GM12878 (cell line): ENCODE measurements around the gene FTO. TPM values are rescaled to one million over a fixed set of nuclear protein-coding genes. Genes with fewer than 3 reads are reported as not detected.

ENCODE experiments used
- ATAC-seq: fragments of 200-7000 bp; cut with Tn5 transposase; 3 replicates; pipeline ENCODE4 v1.9.1; 2020; ENCODE audit warnings: mild to moderate bottlenecking, moderate library complexity
- BruUV-seq: library from RNA; stranded (reverse); fragments of 400-500 nt; replicated peaks from 2 replicates; lab custom pipeline; 2021; lab: Mats Ljungman, UMichigan
- CTCF ChIA-PET: fragments of 300-600 bp; sonication (Branson Sonifier 250); formaldehyde crosslinking; extraction: SDS; loops from one replicate; lab custom pipeline; 2021; ENCODE audit warnings: inconsistent platforms; lab: Yijun Ruan, JAX
- POLR2A ChIA-PET: fragments of 350-600 bp; formaldehyde crosslinking; extraction: SDS; loops from one replicate; lab custom pipeline; 2021; ENCODE audit warnings: inconsistent platforms; lab: Charles Lee
- RAD21 ChIA-PET: fragments of 300-600 bp; sonication (Branson Sonifier 250); formaldehyde crosslinking; loops from one replicate; lab custom pipeline; 2023; ENCODE audit warnings: antibody characterized with exemption; ENCODE audit not compliant: unreplicated experiment; lab: Charles Lee
- SMC1A ChIA-PET: fragments of 300-600 bp; sonication (Branson Sonifier 250); formaldehyde crosslinking; loops from one replicate; lab custom pipeline; 2023; ENCODE audit not compliant: unreplicated experiment, uncharacterized antibody; lab: Charles Lee
- DNase-seq: peaks from one replicate; pipeline ENCODE4 v3.0.0-alpha.2; 2011; ENCODE audit warnings: low read depth, low spot score
- FAIRE-seq: peaks from 3 replicates; lab custom pipeline; 2011; peaks lifted over from hg19 to GRCh38; lab: Jason Lieb, UNC
- H2AFZ ChIP-seq: 2 replicates; pipeline ENCODE4 v1.6.0; 2011; ENCODE audit warnings: low read depth, low read length, control low read depth; ENCODE audit not compliant: control insufficient read depth
- H3K27ac ChIP-seq: 2 replicates; pipeline ENCODE4 v1.5.1; 2011; ENCODE audit warnings: control low read depth; ENCODE audit not compliant: control insufficient read depth, insufficient read depth
- H3K27me3 ChIP-seq, 2 experiments: replicated peaks in 1 of 2; 2 replicates each; pipeline versions ENCODE4 v1.6.0 to v1.6.1; 2011; ENCODE audit warnings: low read length in 1 of 2; ENCODE audit not compliant: control insufficient read depth in 2 of 2, insufficient read depth in 2 of 2
- H3K36me3 ChIP-seq, 2 experiments: 2 replicates each; pipeline ENCODE4 v1.5.1; 2011; ENCODE audit warnings: low read length in 1 of 2; ENCODE audit not compliant: control insufficient read depth in 2 of 2, insufficient read depth in 2 of 2
- H3K4me1 ChIP-seq: 2 replicates; pipeline ENCODE4 v1.6.1; 2011; ENCODE audit warnings: mild to moderate bottlenecking, low read length, moderate library complexity, mixed read lengths; ENCODE audit not compliant: control insufficient read depth, insufficient read depth
- H3K4me2 ChIP-seq: 2 replicates; pipeline ENCODE4 v1.6.0; 2011; ENCODE audit warnings: control low read depth; ENCODE audit not compliant: control insufficient read depth, insufficient read depth
- H3K4me3 ChIP-seq: fragments of 200-600 bp; sonication (generic); 2 replicates; pipeline ENCODE4 v1.5.1; 2016
- H3K79me2 ChIP-seq: 2 replicates; pipeline ENCODE4 v1.6.0; 2011; ENCODE audit warnings: low read length; ENCODE audit not compliant: control insufficient read depth, insufficient read depth
- H3K9ac ChIP-seq: 2 replicates; pipeline ENCODE4 v1.8.0; 2011; ENCODE audit warnings: low read length, control low read depth, mixed read lengths; ENCODE audit not compliant: control insufficient read depth, insufficient read depth
- H3K9me3 ChIP-seq: replicated peaks from 3 replicates; pipeline ENCODE4 v1.5.1; 2011; ENCODE audit warnings: mild to moderate bottlenecking, low read length; ENCODE audit not compliant: control insufficient read depth, insufficient read depth
- H4K20me1 ChIP-seq: 2 replicates; pipeline ENCODE4 v1.6.0; 2011; ENCODE audit not compliant: control insufficient read depth, insufficient read depth
- CBX3 ChIP-seq: fragments of 200-600 bp; sonication (generic); IDR thresholded peaks from 2 replicates; pipeline ENCODE4 v1.6.1; 2016; ENCODE audit warnings: low read depth, borderline replicate concordance
- CREB1 ChIP-seq: IDR thresholded peaks from 2 replicates; pipeline ENCODE4 v1.6.1; 2012; ENCODE audit warnings: low read depth, mild to moderate bottlenecking, inconsistent platforms
- EED ChIP-seq: sonication (generic); IDR thresholded peaks from 2 replicates; pipeline ENCODE4 v1.6.1; 2016; ENCODE audit warnings: antibody characterized with exemption, low read depth
- HCFC1 ChIP-seq: fragments of 150-350 bp; IDR thresholded peaks from 2 replicates; pipeline ENCODE4 v1.6.1; 2014; ENCODE audit warnings: low read length
- HDAC2 ChIP-seq: fragments of 200-600 bp; sonication (generic); IDR thresholded peaks from 2 replicates; pipeline ENCODE4 v1.6.1; 2017
- HDGF ChIP-seq: fragments of 450-650 bp; IDR thresholded peaks from 2 replicates; pipeline ENCODE4 v1.6.1; 2016; ENCODE audit warnings: antibody characterized with exemption
- IKZF2 ChIP-seq, 2 experiments: fragments of 450-650 bp; IDR thresholded peaks; 2 replicates each; pipeline ENCODE4 v1.6.1; 2017; ENCODE audit warnings: mild to moderate bottlenecking in 2 of 2, moderate library complexity in 2 of 2
- KLF5 ChIP-seq: fragments of 450-650 bp; IDR thresholded peaks from 2 replicates; pipeline ENCODE4 v1.6.1; 2014; ENCODE audit warnings: mild to moderate bottlenecking; ENCODE audit not compliant: partially characterized antibody
- MEF2B ChIP-seq: fragments of 450-650 bp; IDR thresholded peaks from 2 replicates; pipeline ENCODE4 v1.6.1; 2018; ENCODE audit warnings: mild to moderate bottlenecking, moderate library complexity; ENCODE audit not compliant: partially characterized antibody, poor library complexity, severe bottlenecking
- NRF1 ChIP-seq: conservative IDR thresholded peaks from 2 replicates; pipeline ENCODE4 v1.6.1; 2011; ENCODE audit warnings: mild to moderate bottlenecking, low read depth, low read length, improper control_type of control experiment
- POLR2A ChIP-seq: IDR thresholded peaks from 2 replicates; pipeline ENCODE4 v1.6.1; 2011; ENCODE audit warnings: low read depth, mild to moderate bottlenecking, low read length
- PRDM15 ChIP-seq: fragments of 450-650 bp; formaldehyde crosslinking; IDR thresholded peaks from 2 replicates; pipeline ENCODE4 v1.4.0; 2020; ENCODE audit warnings: mild to moderate bottlenecking, moderate library complexity
- RAD51 ChIP-seq: fragments of 450-650 bp; IDR thresholded peaks from 2 replicates; pipeline ENCODE4 v1.6.1; 2016; ENCODE audit warnings: moderate library complexity, mild to moderate bottlenecking, inconsistent platforms
- YY1 ChIP-seq: IDR thresholded peaks from 2 replicates; pipeline ENCODE4 v1.6.1; 2011; ENCODE audit warnings: low read depth, mild to moderate bottlenecking, low read length
- ZNF622 ChIP-seq: fragments of 450-650 bp; IDR thresholded peaks from 2 replicates; pipeline ENCODE4 v1.6.1; 2017; ENCODE audit warnings: mild to moderate bottlenecking, inconsistent platforms
- WGBS: methylation state at CpG from one replicate; pipeline ENCODE4 v1.1.6; 2016; ENCODE audit warnings: low lambda C conversion rate; ENCODE audit not compliant: insufficient replicate concordance, insufficient coverage; ENCODE audit errors: missing lambda C conversion rate; 5-methylcytosine and 5-hydroxymethylcytosine counted together
- in situ Hi-C: fragments of 300-500 bp; cut with MboI; formaldehyde crosslinking; loops from 9 replicates; pipeline ENCODE4 v1.14.3; 2018; ENCODE audit warnings: mixed read lengths
- intact Hi-C: fragments of 100-400 bp; cut with micrococcal nuclease; formaldehyde crosslinking; loops from one replicate; pipeline ENCODE4 v1.14.2; 2022; ENCODE audit not compliant: unreplicated experiment
- polyA plus RNA-seq, 11 experiments: library from polyadenylated mRNA; depleted of rRNA in 4 of 11; unstranded in 6 of 11; stranded (reverse) in 5 of 11; fragments of >200 nt; fragmentation: Nextera tagmentation in 4 of 11; fragmentation: Illumina TruSeq in 1 of 11; extraction: Ambion mirVana in 4 of 11; extraction: Trizol in 1 of 11; gene quantifications; 1 replicate in 1 of 11; 2 replicates in 10 of 11; pipeline versions ENCODE4 v1.2.1 to v1.2.3, GENCODE V29; 2011 to 2016; ENCODE audit warnings: inconsistent platforms in 2 of 11, missing spikeins in 2 of 11, low read depth in 1 of 11
- total RNA-seq, 4 experiments: library from RNA; depleted of rRNA in 3 of 4; stranded (reverse); fragments of >200 nt in 3 of 4; fragmentation: Illumina TruSeq in 1 of 4; extraction: Trizol in 1 of 4; gene quantifications; 2 replicates each; pipeline versions ENCODE4 v1.2.1 to v1.2.3, GENCODE V29; 2013 to 2021
- TF ChIP-seq, protein P1 (sequence below): fragments of 450-650 bp; IDR thresholded peaks from 2 replicates; pipeline ENCODE4 v1.6.1; 2018; ENCODE audit warnings: borderline replicate concordance, mild to moderate bottlenecking; ENCODE audit not compliant: partially characterized antibody

The FTO gene
- total and polyA plus RNA-seq, 10 of the 15 experiments (the other 5 are each of a cell fraction or from before 2014, with no cell fraction given) = 20.1 to 55.0 (median 47.0) TPM

DNA sequence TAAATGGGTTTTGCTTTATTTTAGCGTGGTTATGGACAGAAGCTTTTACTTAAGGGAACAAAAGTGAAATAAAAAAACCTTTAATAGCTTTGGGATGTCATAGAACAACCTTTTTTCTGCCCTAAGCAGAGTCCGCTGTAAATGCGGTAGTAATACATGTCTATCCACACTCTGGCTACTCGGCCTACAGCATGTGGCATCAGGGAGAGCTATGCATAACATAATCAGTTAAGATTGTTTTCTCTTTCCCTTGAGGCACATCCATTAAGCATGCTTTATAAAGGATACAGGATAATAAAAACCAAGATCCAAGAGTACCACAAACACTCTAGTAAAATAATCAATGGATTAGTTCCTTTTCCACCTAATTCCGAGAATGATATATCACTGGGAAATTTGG is 10.6 kb upstream of the FTO start (continued):
- TF ChIP-seq NRF1 (no peak), IKZF2 (IDR thresholded peaks at IDR 0.05) (no peak), RAD51 (no peak)

DNA sequence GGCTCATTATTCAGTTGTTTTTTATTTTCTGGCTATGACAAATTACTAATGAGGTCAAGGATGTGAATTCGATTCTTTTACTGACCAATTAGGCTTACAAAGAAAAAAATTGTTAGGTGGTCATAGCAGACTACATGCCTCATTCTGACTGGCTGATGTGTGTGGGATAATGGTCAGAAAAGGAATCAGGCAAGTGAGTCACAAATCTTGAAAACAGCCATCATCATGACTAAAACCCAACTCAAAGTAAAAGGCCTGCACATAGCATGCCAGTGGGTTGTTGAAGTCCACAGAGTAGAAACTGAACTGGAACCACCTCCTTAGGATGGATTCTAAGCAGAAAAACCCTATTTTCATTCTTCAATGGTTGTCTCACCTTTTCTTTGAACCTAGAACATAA is 8.9 kb upstream of the FTO start:
- H4K20me1 ChIP-seq = no peaks in the 10 kb centered on the region
- ChIA-PET POLR2A (no interaction called here), RAD21 (interaction anchor here (0.7 kb wide), 1 partner anchor 9 kb away, joined by 3 read pairs; the partner anchor contains the start of genes FTO and RPGRIP1L), SMC1A (no interaction called here), CTCF (no interaction called here)
- DNase-seq (no peak), ATAC-seq (no peak), FAIRE-seq (no peak)
- BruUV-seq = no TSS peak
- intact Hi-C loops = no loop called here
- H3K9ac ChIP-seq = no peak overlapping the region
- H3K36me3 ChIP-seq = no peaks in the 10 kb centered on the region
- H3K4me3 ChIP-seq = no peak overlapping the region
- in situ Hi-C loops = no loop called here
- H3K27ac ChIP-seq = no peak overlapping the region
- no peak overlapping the region for H3K4me2 ChIP-seq
- no peaks in the 10 kb centered on the region for H3K79me2 ChIP-seq
- no peaks in the 10 kb centered on the region for H3K27me3 ChIP-seq
- H3K4me1 ChIP-seq = no peaks in the 10 kb centered on the region
- TF ChIP-seq KLF5 = no peak
- no peak for TF ChIP-seq HDGF
- TF ChIP-seq YY1 = no peak
- TF ChIP-seq NRF1 = no peak
- TF ChIP-seq PRDM15 (CRISPR knock-in tag) = no peak
- no peak for TF ChIP-seq POLR2A
- no peak for TF ChIP-seq HCFC1
- TF ChIP-seq CREB1 = no peak
- TF ChIP-seq CBX3 = no peak
- TF ChIP-seq EED = no peak
- TF ChIP-seq ZNF622 = no peak
- TF ChIP-seq, protein P1, sequence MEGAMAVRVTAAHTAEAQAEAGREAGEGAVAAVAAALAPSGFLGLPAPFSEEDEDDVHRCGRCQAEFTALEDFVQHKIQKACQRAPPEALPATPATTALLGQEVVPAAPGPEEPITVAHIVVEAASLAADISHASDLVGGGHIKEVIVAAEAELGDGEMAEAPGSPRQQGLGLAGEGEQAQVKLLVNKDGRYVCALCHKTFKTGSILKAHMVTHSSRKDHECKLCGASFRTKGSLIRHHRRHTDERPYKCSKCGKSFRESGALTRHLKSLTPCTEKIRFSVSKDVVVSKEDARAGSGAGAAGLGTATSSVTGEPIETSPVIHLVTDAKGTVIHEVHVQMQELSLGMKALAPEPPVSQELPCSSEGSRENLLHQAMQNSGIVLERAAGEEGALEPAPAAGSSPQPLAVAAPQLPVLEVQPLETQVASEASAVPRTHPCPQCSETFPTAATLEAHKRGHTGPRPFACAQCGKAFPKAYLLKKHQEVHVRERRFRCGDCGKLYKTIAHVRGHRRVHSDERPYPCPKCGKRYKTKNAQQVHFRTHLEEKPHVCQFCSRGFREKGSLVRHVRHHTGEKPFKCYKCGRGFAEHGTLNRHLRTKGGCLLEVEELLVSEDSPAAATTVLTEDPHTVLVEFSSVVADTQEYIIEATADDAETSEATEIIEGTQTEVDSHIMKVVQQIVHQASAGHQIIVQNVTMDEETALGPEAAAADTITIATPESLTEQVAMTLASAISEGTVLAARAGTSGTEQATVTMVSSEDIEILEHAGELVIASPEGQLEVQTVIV = no peak
- no peak for TF ChIP-seq MEF2B
- TF ChIP-seq HDAC2 = no peak
- WGBS = 93% methylated on average over 1 of the region's 1 CpG
- no peak overlapping the region for H2AFZ ChIP-seq
- no peaks in the 10 kb centered on the region for H3K9me3 ChIP-seq
